Liver (tissue), 3 donors: ENCODE data around the gene ADGRL2.

Experiments
- CTCF ChIP-seq: fragments of 150-350 bp; IDR thresholded peaks from 2 replicates; pipeline ENCODE4 v1.5.1; 2017; ENCODE audit warnings: improper control_type of control experiment, low read depth, low read length; ENCODE audit not compliant: missing input control
- HNF4G ChIP-seq: IDR thresholded peaks from 2 replicates; pipeline ENCODE4 v1.6.1; 2016; ENCODE audit warnings: antibody characterized with exemption
- JUND ChIP-seq, 2 donors: IDR thresholded peaks; 2 replicates each; pipeline ENCODE4 v1.6.1; 2016; ENCODE audit warnings: antibody characterized with exemption in 2 of 2
- MAX ChIP-seq: IDR thresholded peaks from 2 replicates; pipeline ENCODE4 v1.6.1; 2016; ENCODE audit warnings: antibody characterized with exemption
- RAD21 ChIP-seq, 2 donors: IDR thresholded peaks; 2 replicates each; pipeline ENCODE4 v1.6.1; 2016; ENCODE audit warnings: antibody characterized with exemption in 2 of 2, mild to moderate bottlenecking in 2 of 2
- SP1 ChIP-seq: IDR thresholded peaks from 2 replicates; pipeline ENCODE4 v1.6.1; 2018; ENCODE audit warnings: antibody characterized with exemption, mild to moderate bottlenecking
- TF ChIP-seq, protein P1 (sequence below): IDR thresholded peaks from 2 replicates; pipeline ENCODE4 v1.6.1; 2016; ENCODE audit warnings: antibody characterized with exemption
- donor health status: healthy.
- donor health status: healthy.

DNA sequence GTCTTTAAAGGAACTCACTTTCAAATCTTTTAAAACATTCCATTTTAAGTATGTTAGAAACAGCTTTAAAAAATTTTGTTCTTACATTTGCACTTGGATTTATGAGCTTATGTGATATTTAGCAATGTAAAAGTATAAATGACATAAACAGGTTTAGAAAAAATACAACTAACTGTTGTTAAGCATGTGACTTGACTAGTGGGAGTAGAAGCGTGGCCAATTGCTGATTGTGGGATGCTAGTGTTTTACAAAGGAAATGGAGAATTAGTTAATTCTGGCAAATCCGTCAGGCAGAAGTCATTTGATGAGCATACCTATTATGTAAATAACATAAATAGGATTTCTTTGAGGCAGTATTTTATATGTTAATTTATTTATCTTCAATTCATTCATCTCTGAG lies 175.8 kb downstream of the ADGRL2 start:
- TF ChIP-seq MAX (no peak), RAD21 (IDR thresholded peaks at IDR 0.05) (no peak), CTCF (no peak), SP1 (no peak), HNF4G (no peak), JUND (IDR thresholded peaks at IDR 0.05) (no peak)
- TF ChIP-seq, protein P1, sequence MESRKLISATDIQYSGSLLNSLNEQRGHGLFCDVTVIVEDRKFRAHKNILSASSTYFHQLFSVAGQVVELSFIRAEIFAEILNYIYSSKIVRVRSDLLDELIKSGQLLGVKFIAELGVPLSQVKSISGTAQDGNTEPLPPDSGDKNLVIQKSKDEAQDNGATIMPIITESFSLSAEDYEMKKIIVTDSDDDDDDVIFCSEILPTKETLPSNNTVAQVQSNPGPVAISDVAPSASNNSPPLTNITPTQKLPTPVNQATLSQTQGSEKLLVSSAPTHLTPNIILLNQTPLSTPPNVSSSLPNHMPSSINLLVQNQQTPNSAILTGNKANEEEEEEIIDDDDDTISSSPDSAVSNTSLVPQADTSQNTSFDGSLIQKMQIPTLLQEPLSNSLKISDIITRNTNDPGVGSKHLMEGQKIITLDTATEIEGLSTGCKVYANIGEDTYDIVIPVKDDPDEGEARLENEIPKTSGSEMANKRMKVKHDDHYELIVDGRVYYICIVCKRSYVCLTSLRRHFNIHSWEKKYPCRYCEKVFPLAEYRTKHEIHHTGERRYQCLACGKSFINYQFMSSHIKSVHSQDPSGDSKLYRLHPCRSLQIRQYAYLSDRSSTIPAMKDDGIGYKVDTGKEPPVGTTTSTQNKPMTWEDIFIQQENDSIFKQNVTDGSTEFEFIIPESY: no peak
